ENCODE data around the gene RAD51B.

RAD51B gene

DNA sequence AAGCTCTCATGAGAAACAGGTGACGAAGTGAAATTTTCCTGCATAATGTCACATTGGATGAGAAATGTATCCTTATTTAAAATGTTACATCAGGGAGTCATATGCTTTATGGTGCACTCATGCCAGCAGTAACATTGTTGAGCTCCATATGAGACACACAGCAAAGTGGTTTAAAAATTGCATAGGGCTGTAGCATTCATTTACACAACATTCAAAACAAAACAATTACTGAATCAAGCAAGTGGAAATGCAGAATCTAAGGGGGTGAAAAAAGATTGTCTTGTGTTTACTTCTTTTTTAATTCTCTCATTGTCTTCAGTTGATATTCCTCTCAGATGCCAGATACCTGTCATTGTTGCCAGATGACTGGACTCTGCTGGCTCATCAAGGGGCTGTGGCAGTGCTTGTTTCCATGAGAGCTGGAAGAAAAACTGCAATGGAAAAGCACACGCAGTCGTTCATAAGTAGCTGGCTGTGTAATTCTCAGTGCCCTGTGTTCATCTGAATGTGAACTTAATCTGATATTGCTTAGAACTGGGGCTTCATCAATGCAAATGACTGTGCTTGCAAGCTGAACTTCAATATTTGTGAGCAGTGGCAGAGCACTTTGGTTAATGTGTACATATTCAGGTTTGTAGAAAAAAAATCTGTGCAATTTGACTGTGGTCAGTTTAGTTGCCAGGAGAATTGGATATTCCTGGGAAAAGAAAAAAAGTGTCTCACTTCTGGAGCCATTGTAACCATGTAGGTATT, 305.6 kb downstream of the RAD51B start:
- no peaks in the 10 kb centered on the region for H3K27me3 Mint-ChIP-seq
- H3K9me3 Mint-ChIP-seq = no peaks in the 10 kb centered on the region
- ATAC-seq (ENCODE audit: low read depth) (no peak), DNase-seq (ENCODE audit: low spot score in 2 of 2) (no peak)
- H3K4me3 Mint-ChIP-seq = no peak overlapping the region
- no peaks in the 10 kb centered on the region for H3K4me1 Mint-ChIP-seq
- H3K27ac Mint-ChIP-seq = no peak overlapping the region
- peaks cover 2% of the 10 kb centered on the region for H3K36me3 Mint-ChIP-seq

DNA sequence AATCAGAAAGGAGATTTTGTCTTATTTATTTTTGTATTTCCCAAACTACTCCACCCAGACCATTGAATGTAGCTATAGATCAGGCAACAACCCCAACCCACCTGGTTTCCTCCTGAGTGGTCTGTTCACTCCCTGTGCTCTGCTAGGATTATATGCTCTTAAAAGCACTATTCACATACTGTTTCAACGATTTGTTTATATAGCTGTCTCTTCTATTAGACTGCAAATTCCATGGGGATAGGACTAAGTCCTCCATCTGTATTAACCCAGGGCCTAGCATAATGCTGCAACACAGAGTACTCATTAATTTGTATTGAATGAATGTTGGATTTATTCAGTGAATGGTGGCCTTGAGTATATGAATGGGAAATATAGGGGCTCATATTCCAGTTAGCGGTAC, 307.6 kb downstream of the RAD51B start:
- DNase-seq (ENCODE audit: low spot score in 2 of 2) (no peak), ATAC-seq (ENCODE audit: low read depth) (no peak)
- no peaks in the 10 kb centered on the region for H3K27me3 Mint-ChIP-seq
- H3K36me3 Mint-ChIP-seq = no peaks in the 10 kb centered on the region
- no peak overlapping the region for H3K4me3 Mint-ChIP-seq
- H3K9me3 Mint-ChIP-seq = no peaks in the 10 kb centered on the region
- no peaks in the 10 kb centered on the region for H3K4me1 Mint-ChIP-seq
- no peak overlapping the region for H3K27ac Mint-ChIP-seq

DNA sequence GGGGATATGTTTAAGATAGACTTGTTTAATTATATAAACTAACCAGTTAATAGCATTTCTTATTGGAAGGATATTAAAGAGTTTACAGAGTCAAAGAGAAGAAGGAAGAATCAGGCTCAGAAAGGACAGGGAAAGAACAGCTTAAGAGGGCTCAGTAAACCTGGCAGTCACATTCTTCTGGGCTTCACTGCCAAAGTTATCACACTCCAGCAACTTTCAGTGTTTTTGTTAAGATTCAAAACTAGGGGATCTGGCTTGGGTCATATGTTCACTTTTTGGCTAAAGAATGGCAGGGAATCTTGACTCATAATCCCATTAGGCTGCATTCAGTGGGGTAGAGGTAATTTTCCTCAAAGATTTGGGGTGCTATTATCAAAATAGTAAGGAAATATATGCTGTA, 312.3 kb downstream of the RAD51B start:
- peaks cover 2% of the 10 kb centered on the region for H3K4me1 Mint-ChIP-seq
- ATAC-seq (ENCODE audit: low read depth) = no peak
- DNase-seq (ENCODE audit: low spot score in 2 of 2) = no peak
- no peaks in the 10 kb centered on the region for H3K27me3 Mint-ChIP-seq
- H3K9me3 Mint-ChIP-seq = no peaks in the 10 kb centered on the region
- peak overlapping the region; percentile 3 for H3K27ac Mint-ChIP-seq
- H3K36me3 Mint-ChIP-seq = peaks cover 2% of the 10 kb centered on the region
- no peak overlapping the region for H3K4me3 Mint-ChIP-seq

DNA sequence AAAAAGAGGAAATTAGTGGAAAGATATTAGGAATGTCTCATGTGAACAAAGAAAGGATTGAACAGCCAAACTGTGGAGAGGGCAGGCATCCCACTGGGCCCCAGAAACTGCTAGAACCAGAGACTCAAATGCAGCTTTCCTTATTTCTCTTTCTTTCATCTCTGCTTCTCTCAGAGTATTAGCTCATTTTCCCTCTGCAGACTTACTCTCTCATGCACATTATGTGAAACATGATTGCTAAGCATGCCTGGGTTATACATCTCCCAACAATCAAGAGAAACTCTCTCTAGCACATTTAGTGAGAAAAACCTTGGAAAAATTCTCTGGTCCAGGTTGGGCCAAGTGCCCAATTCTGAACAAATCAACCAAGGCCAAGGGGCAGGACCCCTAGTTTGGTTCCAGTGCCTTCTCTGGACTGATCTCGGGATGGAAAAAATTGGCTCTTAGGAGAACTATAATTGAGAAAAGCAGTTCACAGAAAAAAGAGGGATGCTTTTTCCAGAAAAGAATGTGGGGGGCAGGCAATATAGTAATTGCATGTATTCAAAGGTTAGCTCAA, 313.1 kb downstream of the RAD51B start:
- no peak overlapping the region for H3K27ac Mint-ChIP-seq
- H3K36me3 Mint-ChIP-seq = peaks cover 2% of the 10 kb centered on the region
- no peaks in the 10 kb centered on the region for H3K27me3 Mint-ChIP-seq
- peaks cover 2% of the 10 kb centered on the region for H3K4me1 Mint-ChIP-seq
- no peak for ATAC-seq (ENCODE audit: low read depth)
- DNase-seq (ENCODE audit: low spot score in 2 of 2) = no peak
- no peaks in the 10 kb centered on the region for H3K9me3 Mint-ChIP-seq
- no peak overlapping the region for H3K4me3 Mint-ChIP-seq

DNA sequence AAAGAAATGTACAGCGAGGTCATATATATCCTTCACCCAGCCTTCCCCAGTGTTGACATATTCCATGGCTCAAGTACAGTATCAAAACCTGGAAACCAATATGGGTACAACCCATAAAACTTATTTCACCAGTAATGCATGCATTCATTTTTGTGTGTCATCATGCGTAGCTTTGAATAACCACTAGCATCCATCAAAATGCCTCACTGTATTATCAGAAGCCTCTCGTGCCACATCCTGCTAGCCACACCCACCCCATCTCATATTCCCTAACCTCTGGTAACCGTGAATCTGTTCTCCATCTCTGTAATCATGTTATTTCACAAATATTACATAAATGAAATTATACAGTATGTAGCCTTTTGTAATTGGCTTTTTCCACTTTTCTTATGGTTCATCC, 314.3 kb downstream of the RAD51B start:
- no peak for DNase-seq (ENCODE audit: low spot score in 2 of 2)
- no peak for ATAC-seq (ENCODE audit: low read depth)
- Mint-ChIP-seq H3K36me3 (peaks cover 2% of the 10 kb centered on the region), H3K4me1 (peaks cover 2% of the 10 kb centered on the region), H3K27ac (no peak overlapping the region), H3K4me3 (no peak overlapping the region), H3K9me3 (no peaks in the 10 kb centered on the region), H3K27me3 (no peaks in the 10 kb centered on the region)

DNA sequence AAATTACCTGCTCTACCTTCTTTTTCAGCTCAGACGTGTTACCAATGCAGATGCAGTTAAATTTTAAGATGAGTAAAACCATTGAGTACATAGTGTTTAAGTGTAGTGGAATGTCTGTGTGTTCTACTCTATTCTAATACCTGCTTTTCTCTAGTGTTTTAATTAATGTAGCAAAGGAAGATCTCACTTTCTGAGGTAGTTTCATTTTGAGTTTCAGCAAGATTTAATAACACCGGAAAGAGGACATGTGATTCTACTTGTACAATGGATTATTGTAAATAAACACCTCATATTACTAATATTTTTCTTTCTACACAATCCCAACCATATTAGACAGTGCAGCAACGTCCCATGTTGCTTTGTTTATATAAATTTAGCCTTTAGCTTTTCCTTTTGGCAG, 315.4 kb downstream of the RAD51B start:
- ATAC-seq (ENCODE audit: low read depth) (no peak), DNase-seq (ENCODE audit: low spot score in 2 of 2) (no peak)
- peaks cover 2% of the 10 kb centered on the region for H3K36me3 Mint-ChIP-seq
- no peaks in the 10 kb centered on the region for H3K9me3 Mint-ChIP-seq
- peaks cover 2% of the 10 kb centered on the region for H3K4me1 Mint-ChIP-seq
- H3K4me3 Mint-ChIP-seq = no peak overlapping the region
- H3K27ac Mint-ChIP-seq = no peak overlapping the region
- H3K27me3 Mint-ChIP-seq = no peaks in the 10 kb centered on the region

DNA sequence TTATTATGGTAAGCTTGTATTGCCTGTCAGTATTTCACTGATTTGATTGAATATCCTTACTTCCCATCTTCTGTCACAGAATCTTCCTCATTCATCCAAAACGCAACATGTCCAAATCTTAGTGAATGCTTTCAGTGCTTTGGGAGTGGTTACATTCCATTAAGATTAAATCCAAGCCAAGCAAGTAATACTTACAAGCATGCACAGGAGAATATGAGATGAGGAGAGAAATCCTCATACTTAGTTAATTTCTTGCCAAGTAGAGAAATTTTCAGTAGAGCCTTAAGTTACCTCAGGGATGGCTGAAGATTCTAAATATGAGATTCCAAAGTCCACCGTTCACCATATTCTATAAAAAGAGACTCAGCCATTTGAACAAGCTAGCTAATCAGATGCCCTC, 316.0 kb downstream of the RAD51B start:
- no peak overlapping the region for H3K27ac Mint-ChIP-seq
- peaks cover 2% of the 10 kb centered on the region for H3K36me3 Mint-ChIP-seq
- DNase-seq (ENCODE audit: low spot score in 2 of 2) = no peak
- ATAC-seq (ENCODE audit: low read depth) = no peak
- H3K27me3 Mint-ChIP-seq = no peaks in the 10 kb centered on the region
- H3K4me3 Mint-ChIP-seq = no peak overlapping the region
- H3K9me3 Mint-ChIP-seq = no peaks in the 10 kb centered on the region
- H3K4me1 Mint-ChIP-seq = peaks cover 2% of the 10 kb centered on the region

DNA sequence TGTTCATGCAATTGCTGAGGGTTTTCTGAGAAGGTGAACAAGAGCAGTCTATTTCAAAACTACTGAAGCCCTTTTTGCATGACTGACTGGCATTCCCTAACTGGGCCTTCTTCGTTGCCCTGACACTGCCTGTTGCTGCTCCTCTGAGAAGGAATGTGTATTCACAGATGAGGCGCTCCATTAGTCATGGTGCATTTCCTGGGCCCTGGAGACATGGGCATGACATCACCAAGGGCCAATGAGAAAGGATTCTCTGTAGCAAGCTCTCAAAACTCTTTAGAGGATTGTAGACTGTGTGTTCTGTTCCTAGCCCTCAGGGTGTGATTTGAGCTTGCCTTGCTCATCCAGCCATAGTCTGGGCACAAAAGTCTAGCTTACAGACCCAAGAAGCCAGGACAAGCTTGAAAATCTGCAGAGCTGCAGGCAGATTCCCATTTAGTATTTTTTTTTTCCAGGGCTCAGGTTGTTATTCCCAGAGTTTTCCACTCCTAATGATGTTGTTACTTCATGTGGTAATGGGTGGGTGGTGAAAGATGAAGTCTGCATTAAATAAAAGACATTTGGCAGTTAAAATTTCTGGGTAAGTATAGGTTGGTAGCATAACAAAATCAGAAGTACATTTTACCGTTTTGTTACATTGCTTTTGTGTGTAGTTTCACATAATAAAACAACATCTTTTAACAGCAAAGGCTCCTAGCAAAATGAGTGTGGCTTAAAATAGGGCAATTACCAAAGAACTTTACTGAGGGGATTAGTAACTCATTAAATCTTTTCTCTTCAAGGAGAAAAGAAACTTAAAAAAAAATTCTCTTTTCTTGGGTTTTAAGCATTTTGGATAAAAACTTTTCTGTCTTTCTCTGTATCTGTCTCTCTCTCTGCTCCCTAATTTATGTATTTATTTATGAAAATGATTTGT, 318.4 kb downstream of the RAD51B start:
- peaks cover 2% of the 10 kb centered on the region for H3K36me3 Mint-ChIP-seq
- no peak for DNase-seq (ENCODE audit: low spot score in 2 of 2)
- no peaks in the 10 kb centered on the region for H3K27me3 Mint-ChIP-seq
- no peaks in the 10 kb centered on the region for H3K9me3 Mint-ChIP-seq
- no peak for ATAC-seq (ENCODE audit: low read depth)
- no peak overlapping the region for H3K27ac Mint-ChIP-seq
- no peak overlapping the region for H3K4me3 Mint-ChIP-seq
- H3K4me1 Mint-ChIP-seq = peaks cover 2% of the 10 kb centered on the region

DNA sequence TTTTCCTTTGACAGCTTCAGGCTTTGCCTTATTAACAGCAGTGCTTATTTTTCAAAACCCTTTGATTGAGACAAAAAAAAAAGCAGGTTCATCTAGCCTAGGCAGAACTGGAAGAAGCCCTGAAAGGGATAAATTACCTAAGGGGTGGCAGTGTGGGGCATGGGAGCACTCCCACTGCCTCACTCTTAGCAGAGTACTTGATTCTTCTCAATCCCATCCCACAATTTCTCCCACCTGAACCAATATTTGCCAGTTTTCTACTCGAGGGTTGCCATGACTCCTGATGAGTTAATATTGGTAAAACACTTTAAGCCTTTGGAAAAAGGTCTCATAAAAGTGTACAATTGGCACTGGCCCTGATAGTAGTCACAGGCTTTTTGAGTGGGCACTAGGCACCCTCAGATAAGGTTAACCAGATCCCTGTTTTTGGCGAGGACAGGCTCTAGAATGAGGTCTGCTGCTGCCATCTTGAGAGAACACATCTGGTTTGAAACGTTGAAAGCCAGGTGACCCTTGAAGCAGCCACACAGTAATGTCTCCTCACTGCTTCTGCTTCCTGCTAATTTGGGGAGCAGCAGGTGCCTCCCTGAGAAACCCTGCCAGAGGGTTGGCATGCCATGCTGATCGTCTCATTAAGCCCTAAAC, 320.0 kb downstream of the RAD51B start:
- H3K9me3 Mint-ChIP-seq = no peaks in the 10 kb centered on the region
- H3K4me1 Mint-ChIP-seq = peaks cover 2% of the 10 kb centered on the region
- H3K4me3 Mint-ChIP-seq = no peak overlapping the region

DNA sequence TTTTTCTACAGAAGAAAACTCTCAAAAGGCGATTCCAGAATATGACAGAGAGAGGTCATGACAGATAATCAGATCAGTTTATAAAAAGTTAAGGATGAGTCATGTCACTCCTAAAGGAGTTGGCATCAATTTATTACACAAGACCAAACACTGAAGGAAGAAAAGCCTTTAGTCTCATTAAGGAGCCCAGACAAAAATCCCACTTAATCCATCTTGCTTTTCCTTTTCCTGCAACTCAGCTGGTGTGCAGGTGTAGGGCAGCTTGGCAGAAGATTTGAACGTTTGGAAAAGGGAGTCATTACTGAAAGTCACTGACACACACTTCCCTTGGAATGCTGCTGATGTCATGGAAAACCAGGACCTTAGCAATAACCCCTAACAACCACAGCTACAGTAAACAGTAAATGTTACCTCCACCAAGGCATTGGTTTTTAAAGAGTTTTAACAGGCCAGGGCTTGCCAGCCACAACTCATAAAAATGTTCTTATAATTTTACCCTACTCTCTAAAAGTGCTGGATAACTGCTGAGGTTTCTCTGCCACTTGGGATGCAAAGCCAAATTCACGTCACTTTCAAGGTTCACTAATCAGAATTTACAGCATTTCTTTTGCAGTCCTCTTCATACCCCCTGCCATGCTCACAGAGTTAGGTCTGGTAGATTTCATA, 320.6 kb downstream of the RAD51B start:
- Mint-ChIP-seq H3K4me1 (no peaks in the 10 kb centered on the region), H3K36me3 (peaks cover 2% of the 10 kb centered on the region), H3K9me3 (no peaks in the 10 kb centered on the region), H3K27ac (no peak overlapping the region), H3K27me3 (no peaks in the 10 kb centered on the region), H3K4me3 (no peak overlapping the region)
- ATAC-seq (ENCODE audit: low read depth) (no peak), DNase-seq (ENCODE audit: low spot score in 2 of 2) (no peak)

More for the DNA sequence above, 320.0 kb downstream of the RAD51B start:
- H3K27me3 Mint-ChIP-seq = no peaks in the 10 kb centered on the region
- DNase-seq (ENCODE audit: low spot score in 2 of 2) (no peak), ATAC-seq (ENCODE audit: low read depth) (no peak)
- no peak overlapping the region for H3K27ac Mint-ChIP-seq
- H3K36me3 Mint-ChIP-seq = peaks cover 2% of the 10 kb centered on the region

DNA sequence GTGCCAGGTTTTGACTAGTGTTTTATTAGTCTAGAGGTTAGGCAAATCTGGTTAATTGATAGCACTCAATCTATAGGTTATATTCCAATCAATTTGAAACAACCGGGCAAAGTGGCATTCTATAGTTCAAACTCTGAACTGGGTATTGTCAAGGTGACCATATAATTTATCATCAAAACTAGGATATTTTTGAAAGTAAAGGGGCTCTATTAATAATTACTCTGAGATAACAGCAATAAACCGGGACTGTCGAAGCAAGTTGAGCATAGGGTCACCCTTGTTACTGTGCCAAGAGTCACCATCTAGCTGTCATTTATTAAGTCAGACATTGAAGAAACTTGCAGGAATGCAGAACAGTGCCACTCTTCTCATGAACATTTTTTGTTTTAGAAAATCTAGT, 321.2 kb downstream of the RAD51B start:
- H3K4me1 Mint-ChIP-seq = no peaks in the 10 kb centered on the region
- no peak overlapping the region for H3K27ac Mint-ChIP-seq
- H3K27me3 Mint-ChIP-seq = no peaks in the 10 kb centered on the region
- no peak for ATAC-seq (ENCODE audit: low read depth)
- no peaks in the 10 kb centered on the region for H3K36me3 Mint-ChIP-seq
- no peak for DNase-seq (ENCODE audit: low spot score in 2 of 2)
- H3K9me3 Mint-ChIP-seq = no peaks in the 10 kb centered on the region
- no peak overlapping the region for H3K4me3 Mint-ChIP-seq

DNA sequence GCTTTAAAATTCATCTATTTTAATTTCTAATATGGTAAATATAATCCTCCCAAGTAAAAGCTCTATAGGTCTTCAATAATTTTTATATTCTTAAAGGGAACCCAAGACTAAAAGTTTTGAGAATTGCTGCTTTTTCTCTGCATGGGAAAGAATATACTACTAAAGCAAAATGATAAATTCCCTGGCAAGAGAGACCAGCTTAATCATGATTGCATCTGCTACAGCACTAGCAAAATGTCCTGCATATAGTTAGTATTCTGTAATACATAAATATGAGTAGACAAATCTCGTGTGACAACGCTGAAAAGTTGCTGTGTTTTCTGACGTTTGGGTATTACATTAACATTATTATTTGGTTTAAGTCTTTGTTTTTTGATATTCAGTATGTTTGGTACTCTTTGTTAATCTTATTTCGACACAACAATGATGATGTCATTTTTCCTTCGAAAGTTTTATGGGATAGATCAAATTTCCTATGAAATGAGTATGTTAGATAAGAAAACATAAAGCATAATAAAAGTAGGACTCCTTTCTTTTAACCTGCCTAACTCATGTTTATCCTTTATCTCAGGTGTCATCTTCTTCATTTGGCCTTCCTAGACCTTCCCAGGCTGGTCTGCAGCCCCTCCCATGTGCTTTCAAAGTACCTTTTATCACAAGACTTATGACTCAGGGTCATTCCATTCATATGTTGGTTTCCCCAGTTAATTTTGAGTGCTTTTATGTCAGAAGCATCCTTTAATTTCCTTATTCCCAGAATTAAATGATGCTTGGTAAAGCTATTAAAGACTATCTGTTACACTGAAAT, 321.9 kb downstream of the RAD51B start:
- Mint-ChIP-seq H3K4me1 (no peaks in the 10 kb centered on the region), H3K4me3 (no peak overlapping the region), H3K27ac (no peak overlapping the region), H3K9me3 (no peaks in the 10 kb centered on the region), H3K36me3 (no peaks in the 10 kb centered on the region), H3K27me3 (no peaks in the 10 kb centered on the region)
- no peak for ATAC-seq (ENCODE audit: low read depth)
- DNase-seq (ENCODE audit: low spot score in 2 of 2) = no peak

DNA sequence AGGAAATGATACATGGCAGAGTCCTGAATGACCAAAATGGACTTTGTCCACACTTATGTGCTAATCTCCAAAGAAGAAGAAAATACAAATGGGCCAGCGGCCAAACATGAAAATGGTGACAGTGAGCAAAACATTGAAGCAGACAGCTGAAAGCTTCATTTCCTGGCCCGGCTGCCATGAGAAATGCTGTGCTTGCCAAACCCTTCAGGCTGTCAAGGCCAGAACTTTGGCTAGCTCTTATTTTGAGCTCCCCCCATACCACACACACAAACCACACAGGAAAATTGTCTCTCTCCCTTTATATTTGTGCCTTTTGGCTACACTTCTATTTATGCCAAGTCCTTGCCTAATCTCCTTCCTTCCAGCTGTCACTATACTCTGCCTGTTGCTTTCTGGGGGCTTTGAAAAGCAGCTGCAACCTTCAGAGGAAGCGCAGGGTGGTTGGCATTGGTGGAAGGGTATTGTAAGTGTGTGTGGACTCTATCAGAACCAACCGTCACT, 323.8 kb downstream of the RAD51B start:
- no peak overlapping the region for H3K4me3 Mint-ChIP-seq
- H3K27ac Mint-ChIP-seq = no peak overlapping the region
- ATAC-seq (ENCODE audit: low read depth) (no peak), DNase-seq (ENCODE audit: low spot score in 2 of 2) (no peak)
- H3K36me3 Mint-ChIP-seq = peaks cover 1% of the 10 kb centered on the region
- no peaks in the 10 kb centered on the region for H3K27me3 Mint-ChIP-seq
- H3K9me3 Mint-ChIP-seq = peaks cover 3% of the 10 kb centered on the region
- no peaks in the 10 kb centered on the region for H3K4me1 Mint-ChIP-seq

Data from memory B cell (primary cell).